ENCODE data around the gene NXPH1. TPM values are rescaled to one million over a fixed set of nuclear protein-coding genes. Genes with fewer than 3 reads are reported as not detected.

The NXPH1 gene
- total RNA-seq, 1 donor from 2014 or later: not detected

DNA sequence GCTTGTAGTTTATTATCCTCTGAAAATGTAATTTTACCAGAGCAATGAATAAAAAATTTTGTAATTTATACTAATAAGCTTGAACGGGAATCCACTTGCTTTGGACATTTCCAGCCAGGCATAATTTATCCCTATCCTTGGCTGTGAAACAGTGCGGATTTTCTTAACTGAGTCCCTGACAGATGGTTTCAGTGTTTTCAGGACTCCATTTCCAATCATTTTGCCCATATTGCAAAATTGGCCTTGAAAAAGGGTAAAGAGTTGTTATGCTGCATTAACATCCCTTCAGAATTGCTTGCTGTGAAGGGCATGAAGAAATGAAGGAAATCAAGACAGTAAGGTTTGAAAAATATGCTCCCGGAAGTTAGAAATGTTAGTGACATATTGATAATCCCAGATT lies 57.7 kb downstream of the NXPH1 start:
- Histone ChIP-seq H3K27ac (no peak overlapping the region), H3K4me1 (no peaks in the 10 kb centered on the region), H3K27me3 (no peaks in the 10 kb centered on the region), H3K36me3 (no peaks in the 10 kb centered on the region), H3K9me3 (no peaks in the 10 kb centered on the region), H3K4me3 (no peak overlapping the region)
- intact Hi-C loops (cut with DNase I): no loop called here
- TF ChIP-seq, protein P1, sequence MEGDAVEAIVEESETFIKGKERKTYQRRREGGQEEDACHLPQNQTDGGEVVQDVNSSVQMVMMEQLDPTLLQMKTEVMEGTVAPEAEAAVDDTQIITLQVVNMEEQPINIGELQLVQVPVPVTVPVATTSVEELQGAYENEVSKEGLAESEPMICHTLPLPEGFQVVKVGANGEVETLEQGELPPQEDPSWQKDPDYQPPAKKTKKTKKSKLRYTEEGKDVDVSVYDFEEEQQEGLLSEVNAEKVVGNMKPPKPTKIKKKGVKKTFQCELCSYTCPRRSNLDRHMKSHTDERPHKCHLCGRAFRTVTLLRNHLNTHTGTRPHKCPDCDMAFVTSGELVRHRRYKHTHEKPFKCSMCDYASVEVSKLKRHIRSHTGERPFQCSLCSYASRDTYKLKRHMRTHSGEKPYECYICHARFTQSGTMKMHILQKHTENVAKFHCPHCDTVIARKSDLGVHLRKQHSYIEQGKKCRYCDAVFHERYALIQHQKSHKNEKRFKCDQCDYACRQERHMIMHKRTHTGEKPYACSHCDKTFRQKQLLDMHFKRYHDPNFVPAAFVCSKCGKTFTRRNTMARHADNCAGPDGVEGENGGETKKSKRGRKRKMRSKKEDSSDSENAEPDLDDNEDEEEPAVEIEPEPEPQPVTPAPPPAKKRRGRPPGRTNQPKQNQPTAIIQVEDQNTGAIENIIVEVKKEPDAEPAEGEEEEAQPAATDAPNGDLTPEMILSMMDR (IDR thresholded peaks at IDR 0.05): no peak
- DNase-seq (no peak), ATAC-seq (no peak)

DNA sequence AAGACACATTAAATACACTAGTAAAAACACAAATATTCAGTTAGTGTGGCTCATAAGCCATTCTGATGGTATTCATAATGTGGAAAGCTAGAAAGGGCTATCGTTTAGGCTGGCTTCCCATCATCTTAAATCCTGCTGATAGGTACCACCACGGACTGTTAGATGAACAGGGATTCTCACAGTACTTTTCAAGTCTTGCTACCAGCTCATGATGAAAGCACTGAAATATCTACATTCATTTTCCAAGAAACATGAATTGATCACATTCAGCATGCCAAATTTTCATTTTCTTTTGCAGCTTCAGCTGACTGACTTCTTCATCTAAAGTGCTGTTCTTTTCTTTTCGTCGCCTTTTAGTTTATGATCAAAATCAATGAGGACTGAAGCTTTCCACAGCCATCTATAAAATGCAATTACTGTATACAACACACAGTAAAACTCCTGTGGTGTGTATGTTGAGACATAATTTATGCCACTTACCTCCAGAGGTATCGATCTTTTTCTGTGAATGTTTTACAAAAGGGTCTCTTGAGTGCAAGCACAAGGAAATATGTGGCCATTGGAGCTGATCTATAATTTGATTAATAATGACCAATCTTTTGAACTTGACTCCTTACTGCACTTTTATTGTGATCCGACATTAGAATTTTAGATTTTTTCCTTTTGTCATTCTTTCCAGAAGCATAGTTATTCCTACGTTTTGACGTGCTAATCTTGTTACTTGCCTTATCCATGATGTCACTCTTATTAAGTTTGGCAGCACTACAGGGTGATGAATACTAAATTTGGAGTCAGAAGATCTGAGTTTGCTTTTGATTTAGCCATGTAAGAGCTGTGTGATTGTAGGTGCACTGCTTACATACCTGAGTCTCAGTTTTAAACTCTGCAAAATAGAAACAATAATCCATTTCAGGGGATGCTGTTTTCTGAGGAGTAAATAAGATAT lies 58.4 kb downstream of the NXPH1 start:
- ATAC-seq: no peak
- H3K9me3 ChIP-seq: no peaks in the 10 kb centered on the region
- intact Hi-C loops (cut with DNase I): no loop called here
- no peak overlapping the region for H3K27ac ChIP-seq
- TF ChIP-seq, protein P1 (IDR thresholded peaks at IDR 0.05): no peak
- H3K4me1 ChIP-seq: no peaks in the 10 kb centered on the region
- H3K27me3 ChIP-seq: no peaks in the 10 kb centered on the region
- no peaks in the 10 kb centered on the region for H3K36me3 ChIP-seq
- no peak for DNase-seq
- H3K4me3 ChIP-seq: no peak overlapping the region

DNA sequence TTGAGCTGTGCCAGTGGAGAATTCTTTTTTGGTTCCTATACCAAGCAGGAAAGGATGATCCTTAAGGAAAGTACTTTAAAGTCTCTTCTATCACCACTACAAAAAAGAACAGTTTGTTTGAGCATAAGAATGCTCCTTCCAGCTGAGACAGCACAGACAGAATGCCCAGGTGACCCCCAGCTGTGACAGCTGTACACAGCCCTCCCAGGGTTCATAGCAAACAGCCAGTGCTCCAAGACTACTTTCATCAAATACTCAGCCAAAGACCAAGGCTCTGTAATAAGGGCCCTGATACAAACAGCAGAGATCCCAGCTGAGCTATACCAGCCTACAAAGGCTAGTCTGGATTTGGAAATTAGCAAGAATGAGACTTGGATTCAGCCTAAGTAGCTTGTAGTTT lies 65.7 kb downstream of the NXPH1 start:
- intact Hi-C loops (cut with DNase I): no loop called here
- DNase-seq: no peak
- no peak overlapping the region for H3K4me3 ChIP-seq
- H3K9me3 ChIP-seq: no peaks in the 10 kb centered on the region
- TF ChIP-seq, protein P1 (IDR thresholded peaks at IDR 0.05): no peak
- H3K36me3 ChIP-seq: no peaks in the 10 kb centered on the region
- no peak overlapping the region for H3K27ac ChIP-seq
- no peak for ATAC-seq
- no peaks in the 10 kb centered on the region for H3K4me1 ChIP-seq
- no peaks in the 10 kb centered on the region for H3K27me3 ChIP-seq

DNA sequence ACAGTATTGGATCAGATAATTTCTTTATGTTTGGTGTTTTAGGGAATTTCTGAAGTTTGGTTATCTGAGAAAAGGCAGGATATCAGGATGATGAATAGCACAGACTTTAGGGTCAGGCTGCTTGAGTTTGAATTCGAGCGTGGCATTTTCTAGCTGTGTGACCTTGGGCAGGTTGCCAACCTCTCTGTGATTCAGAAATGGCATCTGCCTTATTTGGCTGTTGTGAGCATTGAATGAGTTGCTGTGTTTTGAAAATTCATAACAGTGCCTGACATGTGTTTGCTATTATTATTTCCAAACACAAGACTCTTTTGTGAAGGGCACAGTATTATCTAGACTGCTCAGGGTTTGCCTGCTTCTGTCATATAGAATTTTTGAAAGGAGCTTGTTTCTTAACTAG lies 66.9 kb downstream of the NXPH1 start:
- Histone ChIP-seq H3K4me1 (no peaks in the 10 kb centered on the region), H3K27me3 (no peaks in the 10 kb centered on the region), H3K36me3 (no peaks in the 10 kb centered on the region), H3K27ac (no peak overlapping the region), H3K9me3 (no peaks in the 10 kb centered on the region), H3K4me3 (no peak overlapping the region)
- no peak for ATAC-seq
- intact Hi-C loops (cut with DNase I): no loop called here
- TF ChIP-seq, protein P1 (IDR thresholded peaks at IDR 0.05): no peak
- DNase-seq: no peak

DNA sequence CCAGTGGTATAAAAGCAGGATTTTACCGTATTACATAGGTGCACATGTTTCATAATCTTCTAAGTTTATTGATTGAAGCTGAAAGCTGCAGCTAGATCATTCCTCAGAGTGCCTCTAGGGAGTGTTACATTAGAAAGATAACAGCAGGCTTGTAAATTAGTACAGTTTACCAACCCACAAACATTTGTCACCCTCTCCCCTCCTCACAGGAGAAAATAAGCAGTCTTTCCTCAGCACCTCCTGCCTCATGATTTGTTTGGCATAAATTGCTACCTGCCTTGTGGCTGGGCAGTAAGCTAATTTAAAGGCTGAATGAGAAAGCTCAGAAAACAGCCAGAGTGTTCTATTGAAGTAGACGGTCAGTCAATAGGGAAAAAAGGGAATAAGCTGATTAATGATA lies 74.2 kb downstream of the NXPH1 start:
- intact Hi-C loops (cut with DNase I): no loop called here
- DNase-seq (no peak), ATAC-seq (no peak)
- no peak overlapping the region for H3K27ac ChIP-seq
- H3K4me1 ChIP-seq: no peaks in the 10 kb centered on the region
- no peak overlapping the region for H3K4me3 ChIP-seq
- H3K9me3 ChIP-seq: no peaks in the 10 kb centered on the region
- no peaks in the 10 kb centered on the region for H3K27me3 ChIP-seq
- TF ChIP-seq, protein P1 (IDR thresholded peaks at IDR 0.05): no peak
- no peaks in the 10 kb centered on the region for H3K36me3 ChIP-seq
